GM12878 (cell line): ENCODE measurements around the gene SUB1. TPM values are rescaled to one million over a fixed set of nuclear protein-coding genes. Genes with fewer than 3 reads are reported as not detected.

Experiments used
- CHD2 ChIP-seq: IDR thresholded peaks from 2 replicates; pipeline ENCODE4 v1.6.1; 2011; ENCODE audit warnings: low read depth, low read length, improper control_type of control experiment, borderline replicate concordance
- CREB1 ChIP-seq: IDR thresholded peaks from 2 replicates; pipeline ENCODE4 v1.6.1; 2012; ENCODE audit warnings: low read depth, mild to moderate bottlenecking, inconsistent platforms
- DPF2 ChIP-seq: fragments of 450-650 bp; IDR thresholded peaks from 2 replicates; pipeline ENCODE4 v1.6.1; 2017; ENCODE audit warnings: mild to moderate bottlenecking
- ESRRA ChIP-seq: IDR thresholded peaks from 2 replicates; pipeline ENCODE4 v1.6.1; 2012; ENCODE audit warnings: mild to moderate bottlenecking, low read length, improper control_type of control experiment
- GABPA ChIP-seq: IDR thresholded peaks from 2 replicates; pipeline ENCODE4 v1.6.1; 2014; ENCODE audit warnings: antibody characterized with exemption, low read depth, mild to moderate bottlenecking, inconsistent platforms
- IRF4 ChIP-seq: IDR thresholded peaks from 2 replicates; pipeline ENCODE4 v1.6.1; 2011; ENCODE audit warnings: low read depth, low read length
- NR2C1 ChIP-seq: fragments of 450-650 bp; IDR thresholded peaks from 2 replicates; pipeline ENCODE4 v1.6.1; 2017; ENCODE audit warnings: antibody characterized with exemption, mild to moderate bottlenecking, moderate library complexity
- RAD21 ChIP-seq: IDR thresholded peaks from 2 replicates; pipeline ENCODE4 v1.6.1; 2011; ENCODE audit warnings: mild to moderate bottlenecking, low read depth, low read length, moderate library complexity; ENCODE audit not compliant: insufficient read depth
- SMC3 ChIP-seq: IDR thresholded peaks from 2 replicates; pipeline ENCODE4 v1.6.1; 2011; ENCODE audit warnings: low read length, improper control_type of control experiment, borderline replicate concordance
- SREBF2 ChIP-seq: IDR thresholded peaks from 2 replicates; pipeline ENCODE4 v1.6.1; 2012; ENCODE audit warnings: mild to moderate bottlenecking, low read length
- polyA plus RNA-seq, 11 experiments: library from polyadenylated mRNA; depleted of rRNA in 4 of 11; unstranded in 6 of 11; stranded (reverse) in 5 of 11; fragments of >200 nt; fragmentation: Nextera tagmentation in 4 of 11; fragmentation: Illumina TruSeq in 1 of 11; extraction: Ambion mirVana in 4 of 11; extraction: Trizol in 1 of 11; gene quantifications; 1 replicate in 1 of 11; 2 replicates in 10 of 11; pipeline versions ENCODE4 v1.2.1 to v1.2.3, GENCODE V29; 2011 to 2016; ENCODE audit warnings: inconsistent platforms in 2 of 11, missing spikeins in 2 of 11, low read depth in 1 of 11
- total RNA-seq, 4 experiments: library from RNA; depleted of rRNA in 3 of 4; stranded (reverse); fragments of >200 nt in 3 of 4; fragmentation: Illumina TruSeq in 1 of 4; extraction: Trizol in 1 of 4; gene quantifications; 2 replicates each; pipeline versions ENCODE4 v1.2.1 to v1.2.3, GENCODE V29; 2013 to 2021
- TF ChIP-seq, protein P1 (sequence below): fragments of 450-650 bp; IDR thresholded peaks from 2 replicates; pipeline ENCODE4 v1.6.1; 2016; ENCODE audit warnings: mild to moderate bottlenecking
- TF ChIP-seq, protein P2 (sequence below): fragments of 450-650 bp; IDR thresholded peaks from 2 replicates; pipeline ENCODE4 v1.6.1; 2017; ENCODE audit warnings: mild to moderate bottlenecking, moderate library complexity
- TF ChIP-seq, protein P3 (sequence below): fragments of 450-650 bp; IDR thresholded peaks from 2 replicates; pipeline ENCODE4 v1.6.1; 2017; ENCODE audit warnings: mild to moderate bottlenecking
- TF ChIP-seq, protein P4 (sequence below): IDR thresholded peaks from 2 replicates; pipeline ENCODE4 v1.6.1; 2012; ENCODE audit warnings: mild to moderate bottlenecking, low read depth, low read length
- TF ChIP-seq, protein P5 (sequence below), 3 experiments: IDR thresholded peaks in 2 of 3; conservative IDR thresholded peaks in 1 of 3; 2 replicates each; pipeline ENCODE4 v1.5.1; 2011; ENCODE audit warnings: low read depth in 3 of 3, low read length in 3 of 3, mild to moderate bottlenecking in 3 of 3, control low read depth in 2 of 3, moderate library complexity in 2 of 3, inconsistent platforms in 1 of 3, mixed read lengths in 1 of 3; ENCODE audit not compliant: control insufficient read depth in 2 of 3, insufficient read depth in 1 of 3; ENCODE audit errors: extremely low read depth in 1 of 3

SUB1 gene
- total and polyA plus RNA-seq, 10 of the 15 experiments (the other 5 are each of a cell fraction or from before 2014, with no cell fraction given), result 468 to 2,785 (median 1,145) TPM

DNA sequence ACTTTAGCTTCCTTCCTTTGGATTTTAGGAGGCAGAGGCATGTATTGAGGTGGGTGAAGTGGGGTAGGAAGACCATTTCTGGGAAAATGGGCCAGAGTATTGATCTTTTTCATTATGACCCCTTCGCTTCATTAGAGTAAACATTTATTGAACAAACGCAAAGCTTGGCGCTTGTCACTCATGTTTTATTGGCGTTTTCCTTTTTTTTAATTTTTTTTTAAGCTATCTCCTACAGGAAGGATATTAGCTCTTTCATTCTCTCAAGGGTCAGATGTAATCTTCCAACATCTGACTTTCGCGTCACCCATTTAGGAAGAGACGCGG lies 273 bp upstream of the SUB1 start (continued):
- TF ChIP-seq, protein P1, sequence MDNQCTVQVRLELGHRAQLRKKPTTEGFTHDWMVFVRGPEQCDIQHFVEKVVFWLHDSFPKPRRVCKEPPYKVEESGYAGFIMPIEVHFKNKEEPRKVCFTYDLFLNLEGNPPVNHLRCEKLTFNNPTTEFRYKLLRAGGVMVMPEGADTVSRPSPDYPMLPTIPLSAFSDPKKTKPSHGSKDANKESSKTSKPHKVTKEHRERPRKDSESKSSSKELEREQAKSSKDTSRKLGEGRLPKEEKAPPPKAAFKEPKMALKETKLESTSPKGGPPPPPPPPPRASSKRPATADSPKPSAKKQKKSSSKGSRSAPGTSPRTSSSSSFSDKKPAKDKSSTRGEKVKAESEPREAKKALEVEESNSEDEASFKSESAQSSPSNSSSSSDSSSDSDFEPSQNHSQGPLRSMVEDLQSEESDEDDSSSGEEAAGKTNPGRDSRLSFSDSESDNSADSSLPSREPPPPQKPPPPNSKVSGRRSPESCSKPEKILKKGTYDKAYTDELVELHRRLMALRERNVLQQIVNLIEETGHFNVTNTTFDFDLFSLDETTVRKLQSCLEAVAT, result peak; percentile 95
- TF ChIP-seq, protein P2, sequence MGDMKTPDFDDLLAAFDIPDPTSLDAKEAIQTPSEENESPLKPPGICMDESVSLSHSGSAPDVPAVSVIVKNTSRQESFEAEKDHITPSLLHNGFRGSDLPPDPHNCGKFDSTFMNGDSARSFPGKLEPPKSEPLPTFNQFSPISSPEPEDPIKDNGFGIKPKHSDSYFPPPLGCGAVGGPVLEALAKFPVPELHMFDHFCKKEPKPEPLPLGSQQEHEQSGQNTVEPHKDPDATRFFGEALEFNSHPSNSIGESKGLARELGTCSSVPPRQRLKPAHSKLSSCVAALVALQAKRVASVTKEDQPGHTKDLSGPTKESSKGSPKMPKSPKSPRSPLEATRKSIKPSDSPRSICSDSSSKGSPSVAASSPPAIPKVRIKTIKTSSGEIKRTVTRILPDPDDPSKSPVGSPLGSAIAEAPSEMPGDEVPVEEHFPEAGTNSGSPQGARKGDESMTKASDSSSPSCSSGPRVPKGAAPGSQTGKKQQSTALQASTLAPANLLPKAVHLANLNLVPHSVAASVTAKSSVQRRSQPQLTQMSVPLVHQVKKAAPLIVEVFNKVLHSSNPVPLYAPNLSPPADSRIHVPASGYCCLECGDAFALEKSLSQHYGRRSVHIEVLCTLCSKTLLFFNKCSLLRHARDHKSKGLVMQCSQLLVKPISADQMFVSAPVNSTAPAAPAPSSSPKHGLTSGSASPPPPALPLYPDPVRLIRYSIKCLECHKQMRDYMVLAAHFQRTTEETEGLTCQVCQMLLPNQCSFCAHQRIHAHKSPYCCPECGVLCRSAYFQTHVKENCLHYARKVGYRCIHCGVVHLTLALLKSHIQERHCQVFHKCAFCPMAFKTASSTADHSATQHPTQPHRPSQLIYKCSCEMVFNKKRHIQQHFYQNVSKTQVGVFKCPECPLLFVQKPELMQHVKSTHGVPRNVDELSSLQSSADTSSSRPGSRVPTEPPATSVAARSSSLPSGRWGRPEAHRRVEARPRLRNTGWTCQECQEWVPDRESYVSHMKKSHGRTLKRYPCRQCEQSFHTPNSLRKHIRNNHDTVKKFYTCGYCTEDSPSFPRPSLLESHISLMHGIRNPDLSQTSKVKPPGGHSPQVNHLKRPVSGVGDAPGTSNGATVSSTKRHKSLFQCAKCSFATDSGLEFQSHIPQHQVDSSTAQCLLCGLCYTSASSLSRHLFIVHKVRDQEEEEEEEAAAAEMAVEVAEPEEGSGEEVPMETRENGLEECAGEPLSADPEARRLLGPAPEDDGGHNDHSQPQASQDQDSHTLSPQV, result no peak
- TF ChIP-seq SREBF2 (no peak), CHD2 (no peak), DPF2 (0 out of 2 replicates have a peak, but pooled peaks have one; percentile 8), SMC3 (no peak), ESRRA (no peak), NR2C1 (0 out of 2 replicates have a peak, but pooled peaks have one; percentile 33), RAD21 (no peak), IRF4 (no peak), GABPA (no peak), CREB1 (no peak)
- TF ChIP-seq, protein P3, sequence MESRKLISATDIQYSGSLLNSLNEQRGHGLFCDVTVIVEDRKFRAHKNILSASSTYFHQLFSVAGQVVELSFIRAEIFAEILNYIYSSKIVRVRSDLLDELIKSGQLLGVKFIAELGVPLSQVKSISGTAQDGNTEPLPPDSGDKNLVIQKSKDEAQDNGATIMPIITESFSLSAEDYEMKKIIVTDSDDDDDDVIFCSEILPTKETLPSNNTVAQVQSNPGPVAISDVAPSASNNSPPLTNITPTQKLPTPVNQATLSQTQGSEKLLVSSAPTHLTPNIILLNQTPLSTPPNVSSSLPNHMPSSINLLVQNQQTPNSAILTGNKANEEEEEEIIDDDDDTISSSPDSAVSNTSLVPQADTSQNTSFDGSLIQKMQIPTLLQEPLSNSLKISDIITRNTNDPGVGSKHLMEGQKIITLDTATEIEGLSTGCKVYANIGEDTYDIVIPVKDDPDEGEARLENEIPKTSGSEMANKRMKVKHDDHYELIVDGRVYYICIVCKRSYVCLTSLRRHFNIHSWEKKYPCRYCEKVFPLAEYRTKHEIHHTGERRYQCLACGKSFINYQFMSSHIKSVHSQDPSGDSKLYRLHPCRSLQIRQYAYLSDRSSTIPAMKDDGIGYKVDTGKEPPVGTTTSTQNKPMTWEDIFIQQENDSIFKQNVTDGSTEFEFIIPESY, result peak; percentile 90
- TF ChIP-seq, protein P4, sequence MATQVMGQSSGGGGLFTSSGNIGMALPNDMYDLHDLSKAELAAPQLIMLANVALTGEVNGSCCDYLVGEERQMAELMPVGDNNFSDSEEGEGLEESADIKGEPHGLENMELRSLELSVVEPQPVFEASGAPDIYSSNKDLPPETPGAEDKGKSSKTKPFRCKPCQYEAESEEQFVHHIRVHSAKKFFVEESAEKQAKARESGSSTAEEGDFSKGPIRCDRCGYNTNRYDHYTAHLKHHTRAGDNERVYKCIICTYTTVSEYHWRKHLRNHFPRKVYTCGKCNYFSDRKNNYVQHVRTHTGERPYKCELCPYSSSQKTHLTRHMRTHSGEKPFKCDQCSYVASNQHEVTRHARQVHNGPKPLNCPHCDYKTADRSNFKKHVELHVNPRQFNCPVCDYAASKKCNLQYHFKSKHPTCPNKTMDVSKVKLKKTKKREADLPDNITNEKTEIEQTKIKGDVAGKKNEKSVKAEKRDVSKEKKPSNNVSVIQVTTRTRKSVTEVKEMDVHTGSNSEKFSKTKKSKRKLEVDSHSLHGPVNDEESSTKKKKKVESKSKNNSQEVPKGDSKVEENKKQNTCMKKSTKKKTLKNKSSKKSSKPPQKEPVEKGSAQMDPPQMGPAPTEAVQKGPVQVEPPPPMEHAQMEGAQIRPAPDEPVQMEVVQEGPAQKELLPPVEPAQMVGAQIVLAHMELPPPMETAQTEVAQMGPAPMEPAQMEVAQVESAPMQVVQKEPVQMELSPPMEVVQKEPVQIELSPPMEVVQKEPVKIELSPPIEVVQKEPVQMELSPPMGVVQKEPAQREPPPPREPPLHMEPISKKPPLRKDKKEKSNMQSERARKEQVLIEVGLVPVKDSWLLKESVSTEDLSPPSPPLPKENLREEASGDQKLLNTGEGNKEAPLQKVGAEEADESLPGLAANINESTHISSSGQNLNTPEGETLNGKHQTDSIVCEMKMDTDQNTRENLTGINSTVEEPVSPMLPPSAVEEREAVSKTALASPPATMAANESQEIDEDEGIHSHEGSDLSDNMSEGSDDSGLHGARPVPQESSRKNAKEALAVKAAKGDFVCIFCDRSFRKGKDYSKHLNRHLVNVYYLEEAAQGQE, result no peak
- TF ChIP-seq, protein P5, sequence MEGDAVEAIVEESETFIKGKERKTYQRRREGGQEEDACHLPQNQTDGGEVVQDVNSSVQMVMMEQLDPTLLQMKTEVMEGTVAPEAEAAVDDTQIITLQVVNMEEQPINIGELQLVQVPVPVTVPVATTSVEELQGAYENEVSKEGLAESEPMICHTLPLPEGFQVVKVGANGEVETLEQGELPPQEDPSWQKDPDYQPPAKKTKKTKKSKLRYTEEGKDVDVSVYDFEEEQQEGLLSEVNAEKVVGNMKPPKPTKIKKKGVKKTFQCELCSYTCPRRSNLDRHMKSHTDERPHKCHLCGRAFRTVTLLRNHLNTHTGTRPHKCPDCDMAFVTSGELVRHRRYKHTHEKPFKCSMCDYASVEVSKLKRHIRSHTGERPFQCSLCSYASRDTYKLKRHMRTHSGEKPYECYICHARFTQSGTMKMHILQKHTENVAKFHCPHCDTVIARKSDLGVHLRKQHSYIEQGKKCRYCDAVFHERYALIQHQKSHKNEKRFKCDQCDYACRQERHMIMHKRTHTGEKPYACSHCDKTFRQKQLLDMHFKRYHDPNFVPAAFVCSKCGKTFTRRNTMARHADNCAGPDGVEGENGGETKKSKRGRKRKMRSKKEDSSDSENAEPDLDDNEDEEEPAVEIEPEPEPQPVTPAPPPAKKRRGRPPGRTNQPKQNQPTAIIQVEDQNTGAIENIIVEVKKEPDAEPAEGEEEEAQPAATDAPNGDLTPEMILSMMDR (IDR thresholded peaks at IDR 0.05 in 2 of 3, conservative IDR thresholded peaks at IDR 0.05 in 1 of 3; ENCODE audit: control insufficient read depth in 2 of 3, extremely low read depth in 1 of 3, insufficient read depth in 1 of 3, low read depth in 3 of 3, low read length in 3 of 3), result no peak
